Central memory CD8-positive, alpha-beta T cell (primary cell): ENCODE data around the gene SCTR.

Source experiments
- ATAC-seq: fragments of 150-1000 bp; cut with Tn5 transposase; replicated peaks from 2 replicates; pipeline ENCODE4 v1.10.0; 2022; ENCODE audit warnings: mild to moderate bottlenecking, moderate FRiP score, moderate number of reproducible peaks; ENCODE audit not compliant: poor library complexity, severe bottlenecking; ENCODE audit errors: extremely low read depth
- DNase-seq, 2 donors: peaks; one replicate each; pipeline ENCODE4 v3.0.0; 2021; ENCODE audit warnings: low spot score in 2 of 2
- H3K27ac Mint-ChIP-seq: one replicate; pipeline ENCODE4 v1.8.0; 2022; ENCODE audit warnings: low read depth, mild to moderate bottlenecking, moderate library complexity, mixed read lengths
- H3K27me3 Mint-ChIP-seq: one replicate; pipeline ENCODE4 v1.8.0; 2022; ENCODE audit warnings: mixed read lengths
- H3K36me3 Mint-ChIP-seq: one replicate; pipeline ENCODE4 v1.8.0; 2022; ENCODE audit warnings: mild to moderate bottlenecking, moderate library complexity, mixed read lengths; ENCODE audit not compliant: insufficient read depth
- H3K4me1 Mint-ChIP-seq: one replicate; pipeline ENCODE4 v1.8.0; 2022; ENCODE audit warnings: mixed read lengths
- H3K4me3 Mint-ChIP-seq: one replicate; pipeline ENCODE4 v1.8.0; 2022; ENCODE audit warnings: mild to moderate bottlenecking, moderate library complexity, mixed read lengths
- H3K9me3 Mint-ChIP-seq: one replicate; pipeline ENCODE4 v1.8.0; 2022; ENCODE audit warnings: mixed read lengths

The SCTR gene

DNA sequence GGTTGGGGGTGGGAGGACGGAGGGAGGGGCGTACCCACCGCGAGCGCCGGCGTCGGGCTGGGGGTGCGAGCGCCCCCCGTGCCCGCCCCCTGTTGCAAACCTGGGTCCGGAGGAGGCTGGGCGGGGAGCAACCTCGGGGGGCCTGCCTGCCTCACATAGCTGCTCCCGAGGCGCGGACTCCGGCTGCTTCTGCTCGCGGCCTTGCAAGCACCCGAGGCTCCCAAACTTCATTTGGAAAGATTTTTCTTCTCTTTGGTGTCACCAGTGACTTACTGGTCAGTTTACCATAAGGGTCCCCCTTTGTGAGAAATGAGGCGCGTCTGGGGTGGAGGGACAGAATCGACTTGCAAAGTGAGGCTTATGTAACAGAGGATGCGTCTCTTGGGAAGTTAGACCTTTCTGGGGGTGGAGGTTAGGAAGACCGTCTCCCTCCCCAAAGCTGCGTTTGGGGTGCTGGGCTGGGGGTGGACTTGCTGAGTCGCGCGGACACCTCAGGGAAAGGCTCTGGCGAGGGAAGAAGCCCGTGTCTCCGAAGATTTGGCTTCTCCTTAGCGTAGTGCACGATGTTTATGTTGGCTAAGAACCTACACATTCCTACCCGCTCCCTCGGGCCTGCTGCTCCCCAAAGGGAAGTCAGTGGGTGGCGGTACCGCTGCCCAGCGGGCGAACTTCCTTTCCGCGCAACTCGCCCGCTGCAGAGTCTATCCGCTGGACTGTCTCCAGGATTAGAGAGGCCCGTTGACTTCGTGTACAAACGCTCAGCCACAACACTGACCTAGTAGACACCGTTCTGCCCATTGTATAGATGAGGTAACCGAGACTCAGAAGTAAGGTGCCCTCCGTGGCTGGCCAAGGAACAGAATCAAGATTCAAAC lies 92.1 kb downstream of the SCTR start:
- H3K36me3 Mint-ChIP-seq = no peaks in the 10 kb centered on the region

DNA sequence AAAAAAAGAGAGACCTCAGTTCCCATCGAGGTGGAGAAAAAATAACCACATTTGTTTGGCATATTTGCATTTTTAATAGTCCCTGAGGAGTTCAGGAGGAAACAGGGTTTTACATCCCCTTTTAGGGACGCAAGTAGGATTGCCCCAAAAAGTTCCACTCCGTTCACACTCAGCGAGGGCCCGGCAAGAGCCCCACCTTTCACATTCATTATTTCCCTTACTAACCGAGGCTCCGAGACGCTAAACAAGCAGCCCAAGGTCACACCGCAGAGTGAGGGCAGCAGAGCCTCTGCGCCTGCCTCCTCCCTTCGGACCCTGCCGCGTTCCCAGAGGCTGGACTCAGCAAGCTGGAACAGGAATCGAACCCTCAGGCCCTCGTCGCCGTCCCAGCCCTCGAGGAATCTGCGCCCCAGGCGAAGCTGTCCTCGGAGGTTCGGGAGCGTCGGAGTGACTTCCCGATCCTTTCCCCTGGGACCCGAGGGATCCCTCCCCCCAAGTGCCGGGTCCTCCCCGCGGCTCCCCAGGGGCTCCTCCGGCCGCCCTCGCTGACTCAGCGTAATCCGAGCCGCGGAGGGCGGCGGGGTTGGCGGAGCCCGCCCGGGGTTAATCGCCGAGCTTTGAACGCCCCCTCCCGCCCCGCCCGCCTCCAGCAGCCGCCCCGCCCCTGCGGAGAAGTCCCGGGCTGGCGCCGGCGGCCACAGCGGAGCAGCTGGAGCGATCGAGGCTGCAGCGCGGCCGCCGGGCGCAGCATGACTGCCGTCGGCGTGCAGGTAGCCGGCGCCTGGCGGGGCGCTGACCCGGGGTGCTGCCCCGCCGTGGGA lies 92.9 kb downstream of the SCTR start, which contains the start of gene TMEM37:
TSS of gene TMEM37 (plus strand) at position 700 of the 821 bp plus-strand sequence. CDS start at position 750, 50 bp downstream.
- no peak within 1 kb of the TSS for H3K4me3 Mint-ChIP-seq
- no peak for DNase-seq
- no peaks in the 10 kb centered on the region for H3K4me1 Mint-ChIP-seq
- no peaks in the 10 kb centered on the region for H3K36me3 Mint-ChIP-seq
- H3K27me3 Mint-ChIP-seq = peaks cover 84% of the 10 kb centered on the region
- H3K9me3 Mint-ChIP-seq = no peaks in the 10 kb centered on the region
- no peak within 1 kb of the TSS for H3K27ac Mint-ChIP-seq
- peak; percentile 20 for ATAC-seq

More for the DNA sequence above, 92.1 kb downstream of the SCTR start:
- Mint-ChIP-seq H3K27ac (no peak overlapping the region), H3K4me1 (no peaks in the 10 kb centered on the region), H3K9me3 (no peaks in the 10 kb centered on the region), H3K27me3 (peaks cover 78% of the 10 kb centered on the region), H3K4me3 (no peak overlapping the region)
- no peak for DNase-seq
- ATAC-seq = no peak

DNA sequence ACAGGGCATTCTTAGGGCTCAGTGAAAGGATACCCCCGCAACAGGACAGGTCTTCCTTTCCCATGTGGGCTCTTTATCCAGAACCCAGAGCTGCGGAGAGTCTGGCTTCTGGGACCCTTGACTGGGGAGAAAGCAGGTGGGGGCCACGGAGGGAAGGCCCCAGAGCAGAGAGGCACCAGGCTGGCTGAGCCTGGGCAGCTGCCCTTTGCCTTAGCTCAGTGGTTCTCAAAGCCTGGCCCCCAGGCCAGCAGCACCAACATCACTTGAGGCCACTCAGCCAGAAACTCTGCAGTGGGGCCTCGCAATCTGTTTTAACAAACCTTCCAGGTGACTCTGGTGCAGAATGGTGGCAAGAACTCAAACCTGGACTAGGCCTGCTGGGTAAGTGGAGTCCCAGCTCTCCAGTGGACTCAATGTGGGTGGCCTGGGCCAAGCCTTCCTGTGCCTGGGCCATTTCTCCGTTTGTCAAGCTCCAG lies 94.2 kb downstream of the SCTR start:
- DNase-seq = no peak
- ATAC-seq = no peak
- H3K36me3 Mint-ChIP-seq = no peaks in the 10 kb centered on the region
- H3K27me3 Mint-ChIP-seq = peaks cover 84% of the 10 kb centered on the region
- no peaks in the 10 kb centered on the region for H3K9me3 Mint-ChIP-seq
- H3K4me3 Mint-ChIP-seq = no peak overlapping the region
- H3K4me1 Mint-ChIP-seq = no peaks in the 10 kb centered on the region
- no peak overlapping the region for H3K27ac Mint-ChIP-seq

DNA sequence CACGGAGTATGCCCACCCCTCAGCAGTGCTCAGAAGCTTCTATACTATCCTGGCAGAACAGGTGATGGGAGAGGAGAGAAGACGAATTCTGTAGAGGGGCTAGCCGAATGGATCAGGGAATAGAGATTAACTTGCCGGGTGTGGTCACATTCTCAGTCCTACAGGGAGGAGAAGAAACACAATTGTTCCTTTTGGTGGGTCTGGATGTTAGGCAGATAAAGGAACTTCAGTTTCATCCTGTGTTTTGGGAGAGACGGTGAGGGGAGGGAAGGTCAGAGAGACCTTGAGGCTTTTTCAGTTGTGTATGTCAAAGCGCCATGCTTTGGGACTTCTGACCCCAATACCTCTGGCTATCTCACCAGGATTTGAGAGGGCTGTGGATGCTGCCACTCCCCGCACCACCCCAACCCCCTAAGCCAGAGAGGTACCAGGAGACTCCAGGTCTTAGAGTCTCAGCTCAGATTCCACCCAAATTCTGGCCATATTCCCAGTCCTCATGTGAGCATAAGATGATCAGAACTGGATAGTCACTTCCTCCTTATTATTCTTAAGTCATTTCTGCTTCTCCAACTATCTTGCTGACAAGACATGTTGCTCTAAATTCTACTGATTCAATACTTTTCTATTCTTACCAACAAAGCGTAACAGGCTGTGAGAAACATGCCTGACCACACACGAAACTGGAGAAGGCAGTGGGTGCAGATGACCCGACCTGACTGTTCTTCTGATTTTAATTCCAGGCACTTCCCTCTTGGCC lies 94.9 kb downstream of the SCTR start:
- no peak for ATAC-seq
- Mint-ChIP-seq H3K27me3 (peaks cover 88% of the 10 kb centered on the region), H3K27ac (no peak overlapping the region)

DNA sequence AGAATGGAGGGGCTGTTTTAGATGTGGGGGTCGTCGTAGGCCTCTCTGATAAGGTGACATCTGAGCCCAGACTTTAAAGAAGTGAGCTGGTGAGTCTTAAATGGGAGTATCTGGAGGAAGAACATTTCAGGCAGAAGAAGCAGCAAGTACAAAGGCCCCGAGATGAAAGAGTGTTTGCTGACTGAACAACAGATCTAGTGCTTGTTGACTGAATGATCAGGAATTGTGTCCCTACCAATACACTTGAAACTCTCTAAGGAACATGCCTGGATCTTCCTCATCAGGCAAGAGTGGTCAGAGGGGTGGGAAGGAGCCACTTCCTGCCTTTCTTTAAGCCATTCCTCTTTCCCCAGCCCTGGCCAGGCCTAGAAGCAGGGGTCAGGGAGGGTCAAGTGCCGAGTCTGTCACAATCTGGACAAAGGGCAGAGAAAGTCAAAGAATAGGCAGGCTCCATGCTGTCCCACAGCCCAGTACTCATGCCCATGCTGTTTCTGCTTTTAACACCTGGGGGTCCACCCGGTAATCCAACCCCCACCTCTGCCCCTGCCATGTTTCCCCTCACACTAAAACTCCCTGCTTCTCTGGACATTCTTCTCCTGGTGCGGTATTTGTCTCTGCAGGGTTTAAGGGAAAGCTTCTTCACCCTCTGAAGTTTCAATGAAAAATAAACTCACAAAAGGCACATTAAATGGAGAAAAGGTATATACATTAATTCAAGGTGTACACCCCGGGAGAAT lies 95.6 kb downstream of the SCTR start:
- no peaks in the 10 kb centered on the region for H3K9me3 Mint-ChIP-seq
- H3K36me3 Mint-ChIP-seq = no peaks in the 10 kb centered on the region
- no peak overlapping the region for H3K4me3 Mint-ChIP-seq
- no peak for DNase-seq
- no peak overlapping the region for H3K27ac Mint-ChIP-seq
- H3K27me3 Mint-ChIP-seq = peaks cover 88% of the 10 kb centered on the region
- H3K4me1 Mint-ChIP-seq = no peaks in the 10 kb centered on the region
- ATAC-seq = no peak

More for the DNA sequence above, 94.9 kb downstream of the SCTR start:
- Mint-ChIP-seq H3K36me3 (no peaks in the 10 kb centered on the region), H3K4me3 (no peak overlapping the region), H3K4me1 (no peaks in the 10 kb centered on the region), H3K9me3 (no peaks in the 10 kb centered on the region)
- no peak for DNase-seq

DNA sequence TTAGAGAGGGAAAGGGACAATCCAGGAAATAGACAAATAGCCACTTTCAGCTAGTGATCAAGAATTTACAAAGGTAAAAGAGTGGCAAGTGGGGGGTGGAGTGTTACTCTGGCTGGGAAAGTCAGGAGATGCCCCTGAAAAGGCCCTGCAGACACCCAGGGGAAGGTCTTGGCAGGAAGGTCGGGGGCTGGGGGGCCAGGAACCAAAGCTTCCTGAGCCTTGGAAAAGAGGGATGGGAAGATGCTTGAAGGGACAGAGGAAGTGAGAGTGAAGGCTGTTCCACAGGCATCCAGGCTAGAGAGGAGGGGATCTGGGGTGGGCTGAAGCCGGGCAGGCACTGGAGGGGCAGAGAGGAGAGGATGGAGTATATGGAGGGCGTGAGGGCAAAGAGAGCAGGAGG lies 96.5 kb downstream of the SCTR start:
- no peaks in the 10 kb centered on the region for H3K4me1 Mint-ChIP-seq
- no peaks in the 10 kb centered on the region for H3K9me3 Mint-ChIP-seq
- ATAC-seq (no peak), DNase-seq (no peak)
- no peak overlapping the region for H3K27ac Mint-ChIP-seq
- H3K36me3 Mint-ChIP-seq = no peaks in the 10 kb centered on the region
- H3K4me3 Mint-ChIP-seq = no peak overlapping the region
- peaks cover 88% of the 10 kb centered on the region for H3K27me3 Mint-ChIP-seq

DNA sequence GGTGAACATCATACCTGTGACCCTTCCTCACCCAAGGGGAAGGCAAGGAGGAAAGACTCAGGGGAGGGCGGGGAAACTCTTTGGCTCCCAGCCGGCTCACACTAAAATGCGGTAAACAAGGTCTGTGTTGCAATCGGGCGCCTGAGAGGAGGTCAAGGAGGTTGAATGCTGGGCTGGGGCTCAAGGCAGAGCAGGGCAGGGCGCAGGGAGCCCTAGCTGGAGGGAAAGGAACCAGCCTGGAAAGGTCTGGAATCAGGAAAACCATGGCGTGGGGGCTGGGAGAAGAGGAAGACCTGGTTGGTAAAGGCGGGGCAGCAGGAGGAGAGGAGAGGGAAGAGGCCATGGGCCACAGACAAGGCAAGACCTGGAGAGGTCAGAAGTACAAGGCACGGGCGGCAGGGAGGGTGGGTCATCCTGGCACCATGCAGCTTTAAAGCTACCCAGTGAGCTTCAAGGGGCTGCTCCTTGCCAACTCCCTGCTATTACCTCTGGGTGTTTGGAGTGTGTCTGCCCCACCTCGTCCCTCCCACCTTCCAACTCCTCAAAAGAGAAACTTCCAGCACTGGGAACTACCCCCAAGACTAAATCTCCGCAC lies 97.4 kb downstream of the SCTR start:
- no peak for ATAC-seq
- Mint-ChIP-seq H3K27me3 (peaks cover 86% of the 10 kb centered on the region), H3K27ac (no peak overlapping the region), H3K4me3 (no peak overlapping the region), H3K9me3 (no peaks in the 10 kb centered on the region), H3K4me1 (no peaks in the 10 kb centered on the region), H3K36me3 (no peaks in the 10 kb centered on the region)
- DNase-seq = no peak

DNA sequence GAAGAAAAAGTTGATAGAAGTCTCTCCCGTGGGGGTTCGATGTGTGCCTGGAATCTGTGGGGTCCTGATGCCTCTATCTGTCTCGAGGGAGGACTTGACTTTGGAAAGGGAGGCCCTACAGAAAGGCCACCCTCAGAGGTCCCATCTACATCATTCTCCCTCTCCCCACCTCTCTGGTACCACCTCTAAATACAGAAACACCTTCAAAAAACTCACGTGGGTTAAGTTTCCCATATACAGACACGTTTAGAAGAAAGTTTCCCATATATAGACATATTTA lies 97.9 kb downstream of the SCTR start:
- ATAC-seq (no peak), DNase-seq (no peak)
- H3K36me3 Mint-ChIP-seq = no peaks in the 10 kb centered on the region
- no peak overlapping the region for H3K27ac Mint-ChIP-seq
- no peaks in the 10 kb centered on the region for H3K4me1 Mint-ChIP-seq
- H3K27me3 Mint-ChIP-seq = peaks cover 91% of the 10 kb centered on the region
- H3K4me3 Mint-ChIP-seq = no peak overlapping the region
- no peaks in the 10 kb centered on the region for H3K9me3 Mint-ChIP-seq

DNA sequence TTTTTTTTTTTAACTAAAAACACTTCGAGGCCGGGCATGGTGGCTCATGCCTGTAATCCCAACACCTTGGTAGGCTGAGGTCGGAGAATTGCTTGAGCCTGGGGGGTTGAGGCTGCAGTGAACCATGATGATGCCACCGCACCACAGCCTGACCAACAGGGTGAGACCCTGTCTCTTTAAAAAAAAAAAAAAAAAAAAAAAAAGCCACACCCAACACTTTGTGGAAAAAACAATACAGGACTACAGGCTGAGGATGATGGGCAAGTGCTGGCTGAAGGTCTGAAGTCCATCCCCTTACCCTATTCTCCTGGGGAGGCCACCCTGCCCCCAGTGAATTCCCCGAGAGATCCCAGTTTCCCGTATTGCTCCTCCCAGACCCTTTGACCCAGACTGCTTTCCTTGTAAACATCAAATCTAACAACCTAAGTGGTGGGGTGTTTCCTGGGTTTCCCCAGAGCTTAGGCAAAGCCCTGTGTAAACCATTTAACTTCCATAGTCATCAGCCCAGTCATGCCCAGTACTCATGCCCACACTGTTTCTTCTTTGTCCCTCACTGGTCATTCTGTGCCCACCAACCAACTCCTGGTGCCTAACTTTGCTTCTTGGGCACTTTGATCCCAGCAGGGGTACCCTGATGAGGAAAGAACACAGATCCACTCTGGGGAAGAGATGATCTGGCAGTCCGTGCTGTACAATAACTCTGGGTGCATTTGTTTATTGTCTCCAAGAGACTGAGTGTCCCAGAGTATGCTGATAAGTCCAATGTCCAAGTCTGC lies 98.5 kb downstream of the SCTR start:
- no peak for ATAC-seq
- Mint-ChIP-seq H3K9me3 (no peaks in the 10 kb centered on the region), H3K27me3 (peaks cover 94% of the 10 kb centered on the region)

DNA sequence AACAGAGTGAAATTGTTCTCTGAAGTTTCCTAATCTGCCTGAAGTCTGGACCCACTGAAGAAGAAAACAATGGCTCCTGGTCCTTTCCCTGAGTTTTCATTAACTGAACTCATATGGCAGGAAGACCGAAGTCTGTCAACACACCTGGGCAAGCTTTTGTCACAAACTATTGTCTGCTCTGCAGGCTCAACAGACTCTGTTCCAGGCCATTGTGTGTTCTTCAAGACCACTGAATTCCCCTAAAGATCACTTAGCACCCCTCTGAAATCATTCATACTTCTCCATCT lies 99.2 kb downstream of the SCTR start:
- Mint-ChIP-seq H3K4me3 (no peak overlapping the region), H3K27ac (no peak overlapping the region), H3K36me3 (no peaks in the 10 kb centered on the region), H3K4me1 (no peaks in the 10 kb centered on the region), H3K27me3 (peaks cover 88% of the 10 kb centered on the region), H3K9me3 (no peaks in the 10 kb centered on the region)
- ATAC-seq = no peak
- DNase-seq = no peak

More for the DNA sequence above, 98.5 kb downstream of the SCTR start:
- Mint-ChIP-seq H3K27ac (no peak overlapping the region), H3K4me3 (no peak overlapping the region), H3K4me1 (no peaks in the 10 kb centered on the region), H3K36me3 (no peaks in the 10 kb centered on the region)
- no peak for DNase-seq

DNA sequence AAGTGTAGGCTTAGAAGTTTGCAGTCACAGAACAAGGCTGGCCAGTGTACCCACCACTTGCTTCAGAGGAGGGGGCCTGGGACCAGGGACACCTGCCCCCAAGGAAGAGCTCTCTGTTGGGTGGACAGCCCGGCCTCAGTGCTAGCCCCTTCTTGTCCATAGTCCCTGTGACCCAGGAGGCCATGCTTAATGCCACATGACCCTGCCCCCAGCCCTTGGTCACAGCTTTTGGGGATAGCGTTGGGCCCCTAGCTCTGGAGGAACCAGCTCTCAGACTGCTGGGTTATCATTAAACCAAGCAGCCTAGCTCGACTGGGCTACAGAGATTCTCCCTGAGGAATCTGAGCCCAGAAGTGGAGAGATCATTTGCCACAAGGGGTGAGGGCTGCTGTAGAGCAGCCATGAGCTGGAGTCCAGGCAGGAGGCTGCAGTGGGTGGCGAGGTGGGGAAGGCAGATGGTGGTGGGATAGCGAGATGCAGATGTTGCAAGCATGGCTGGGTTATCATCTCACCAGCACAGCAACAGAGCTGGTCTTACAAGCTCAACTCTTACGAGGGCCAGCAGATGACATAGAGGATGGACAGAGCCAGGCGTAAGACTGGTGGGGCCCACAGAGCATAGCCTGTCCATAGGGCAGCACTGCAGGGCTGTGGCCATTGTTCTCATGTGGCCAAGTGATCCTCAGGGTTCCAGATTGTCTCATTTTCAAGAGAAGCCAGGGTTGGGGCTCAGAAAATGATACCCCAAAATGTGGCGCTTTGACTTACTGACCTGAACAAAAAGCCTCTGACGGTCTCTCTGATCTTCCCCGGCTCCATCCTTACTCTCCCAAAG lies 99.8 kb downstream of the SCTR start:
- Mint-ChIP-seq H3K36me3 (no peaks in the 10 kb centered on the region), H3K27me3 (peaks cover 88% of the 10 kb centered on the region), H3K27ac (no peak overlapping the region), H3K9me3 (no peaks in the 10 kb centered on the region), H3K4me1 (no peaks in the 10 kb centered on the region), H3K4me3 (no peak overlapping the region)
- DNase-seq (no peak), ATAC-seq (no peak)
